ENCODE data around the gene ELMOD3.
A peak's percentile ranks its signal among the peaks of the same experiment; 100 is the strongest.
"Not testable (repeated sequence)": the region's sequence is repeated elsewhere in the genome, so short reads cannot be mapped to it uniquely, and the experiment has no call there.

ELMOD3 gene

GRCh38 chr2:85329701-85330100 lies 24.9 kb upstream of the ELMOD3 start:
- not testable (repeated sequence) for DNase-seq (ENCODE audit: low spot score)

GRCh38 chr2:85330839-85331636 lies 23.5 kb upstream of the ELMOD3 start:
- DNase-seq (ENCODE audit: low spot score): no peak

GRCh38 chr2:85333877-85334276 lies 20.7 kb upstream of the ELMOD3 start:
- DNase-seq (ENCODE audit: low spot score): not testable (repeated sequence)

- no peak for DNase-seq (ENCODE audit: low spot score)
These were observed 19.6 kb upstream of the ELMOD3 start for GRCh38 chr2:85334928-85335327.

GRCh38 chr2:85340034-85340892 lies 14.3 kb upstream of the ELMOD3 start:
- DNase-seq (ENCODE audit: low spot score): no peak

- no peak for DNase-seq (ENCODE audit: low spot score)
These were observed 13.1 kb upstream of the ELMOD3 start for GRCh38 chr2:85341269-85342029.

- DNase-seq (ENCODE audit: low spot score): peak; percentile 49
These were observed 12.4 kb upstream of the ELMOD3 start for GRCh38 chr2:85342156-85342555.

- not testable (repeated sequence) for DNase-seq (ENCODE audit: low spot score)
These were observed 11.2 kb upstream of the ELMOD3 start for GRCh38 chr2:85343207-85343895.

GRCh38 chr2:85344356-85344954 lies 10.1 kb upstream of the ELMOD3 start:
- no peak for DNase-seq (ENCODE audit: low spot score)

- no peak for DNase-seq (ENCODE audit: low spot score)
These were observed 7.0 kb upstream of the ELMOD3 start for GRCh38 chr2:85347599-85347998.

GRCh38 chr2:85353876-85354285 lies 688 bp upstream of the ELMOD3 start:
- peak; percentile 34 for DNase-seq (ENCODE audit: low spot score)

GRCh38 chr2:85355073-85355410 lies 473 bp downstream of the ELMOD3 start:
- no peak for DNase-seq (ENCODE audit: low spot score)

GRCh38 chr2:85355521-85355920 lies 952 bp downstream of the ELMOD3 start:
- no peak for DNase-seq (ENCODE audit: low spot score)

GRCh38 chr2:85356186-85356585 lies 1.6 kb downstream of the ELMOD3 start:
- DNase-seq (ENCODE audit: low spot score): no peak

GRCh38 chr2:85357736-85358135 lies 3.2 kb downstream of the ELMOD3 start:
- DNase-seq (ENCODE audit: low spot score): no peak

- not testable (repeated sequence) for DNase-seq (ENCODE audit: low spot score)
These were observed 8.3 kb downstream of the ELMOD3 start for GRCh38 chr2:85362653-85363387.

GRCh38 chr2:85367180-85367579 lies 12.6 kb downstream of the ELMOD3 start:
- no peak for DNase-seq (ENCODE audit: low spot score)

GRCh38 chr2:85368921-85369320 lies 14.4 kb downstream of the ELMOD3 start:
- no peak for DNase-seq (ENCODE audit: low spot score)

- no peak for DNase-seq (ENCODE audit: low spot score)
These were observed 14.9 kb downstream of the ELMOD3 start for GRCh38 chr2:85369500-85369899.

GRCh38 chr2:85371045-85371444 lies 16.5 kb downstream of the ELMOD3 start:
- no peak for DNase-seq (ENCODE audit: low spot score)

All from iPS-NIHi11 (cell line).